Measurements from ENCODE around the gene RAPGEF6. TPM values are rescaled to one million over a fixed set of nuclear protein-coding genes. Genes with fewer than 3 reads are reported as not detected.
"Not testable (repeated sequence)": the region's sequence is repeated elsewhere in the genome, so short reads cannot be mapped to it uniquely, and the experiment has no call there.

RAPGEF6 gene
- total RNA-seq, 4 donors from 2014 or later: 10.2 to 26.5 (median 13.7) TPM

GRCh38 chr5:131595088-131596033, 39.7 kb downstream of the RAPGEF6 start:
- intact Hi-C loops (cut with DNase I): no loop called here
- Histone ChIP-seq H3K4me3 (no peak overlapping the region), H3K9me3 (no peaks in the 10 kb centered on the region), H3K27me3 (no peaks in the 10 kb centered on the region), H3K4me1 (peaks cover 0 to 7% (median 5%) of the 10 kb centered on the region in 3 donors), H3K36me3 (peaks cover 0 to 13% (median 0%) of the 10 kb centered on the region in 3 donors), H3K27ac (no peak overlapping the region)
- no peak for DNase-seq
- TF ChIP-seq POLR2A (IDR thresholded peaks at IDR 0.05) (no peak), CTCF (IDR thresholded peaks at IDR 0.05) (no peak)
- WGBS, 2 donors: 88 to 90% methylated on average over 7 to 8 of the region's 8 CpGs

- Histone ChIP-seq H3K4me1 (peaks cover 0 to 14% (median 5%) of the 10 kb centered on the region in 3 donors), H3K36me3 (no peaks in the 10 kb centered on the region), H3K9me3 (no peaks in the 10 kb centered on the region), H3K27me3 (no peaks in the 10 kb centered on the region), H3K27ac (no peak overlapping the region), H3K4me3 (no peak overlapping the region)
- DNase-seq: no peak
- TF ChIP-seq POLR2A (IDR thresholded peaks at IDR 0.05): no peak
- no peak for TF ChIP-seq CTCF (IDR thresholded peaks at IDR 0.05)
- intact Hi-C loops (cut with DNase I): no loop called here
- 90 to 92% methylated on average over 2 of the region's 2 CpGs for WGBS, 2 donors
Measured at GRCh38 chr5:131593921-131594320, 41.1 kb downstream of the RAPGEF6 start.

- H3K36me3 ChIP-seq; H3K27ac ChIP-seq; DNase-seq; H3K27me3 ChIP-seq; intact Hi-C loops (cut with DNase I); H3K4me3 ChIP-seq; H3K9me3 ChIP-seq: not testable (repeated sequence)
- H3K4me1 ChIP-seq: peaks cover 0 to 14% (median 5%) of the 10 kb centered on the region in 3 donors
- WGBS, 2 donors: 84 to 90% methylated on average over 2 of the region's 2 CpGs
Measured at GRCh38 chr5:131593436-131593835, 41.6 kb downstream of the RAPGEF6 start.

GRCh38 chr5:131589510-131590348, 45.3 kb downstream of the RAPGEF6 start:
- DNase-seq: no peak
- intact Hi-C loops (cut with DNase I): loop anchor here (5.0 kb wide), 1 partner anchor 418 kb away; no protein-coding TSS in a partner anchor
- WGBS, 2 donors: 60 to 77% methylated on average over 4 to 5 of the region's 5 CpGs
- H3K4me1 ChIP-seq: peaks cover 0 to 14% (median 5%) of the 10 kb centered on the region in 3 donors
- no peaks in the 10 kb centered on the region for H3K9me3 ChIP-seq
- no peak overlapping the region for H3K27ac ChIP-seq
- H3K4me3 ChIP-seq: no peak overlapping the region
- TF ChIP-seq POLR2A (IDR thresholded peaks at IDR 0.05) (no peak), CTCF (IDR thresholded peaks at IDR 0.05) (peak; percentile 59 to 81 (median 76))
- H3K36me3 ChIP-seq: no peaks in the 10 kb centered on the region
- no peaks in the 10 kb centered on the region for H3K27me3 ChIP-seq

GRCh38 chr5:131587541-131587940, 47.5 kb downstream of the RAPGEF6 start:
- no peaks in the 10 kb centered on the region for H3K9me3 ChIP-seq
- 63 to 66% methylated on average over 2 of the region's 2 CpGs for WGBS, 2 donors
- no peak overlapping the region for H3K4me3 ChIP-seq
- H3K27me3 ChIP-seq: no peaks in the 10 kb centered on the region
- no peaks in the 10 kb centered on the region for H3K36me3 ChIP-seq
- no peak overlapping the region for H3K27ac ChIP-seq
- peaks cover 0 to 7% (median 0%) of the 10 kb centered on the region in 3 donors for H3K4me1 ChIP-seq
- TF ChIP-seq CTCF (IDR thresholded peaks at IDR 0.05): no peak
- no peak for DNase-seq
- intact Hi-C loops (cut with DNase I): loop anchor here (5.0 kb wide), 1 partner anchor 420 kb away; no protein-coding TSS in a partner anchor
